HepG2 (cell line): ENCODE results near the gene PAK6.

Source experiments
- CTCF ChIP-seq: sonication (generic); formaldehyde crosslinking; IDR thresholded peaks from 2 replicates; pipeline ENCODE4 v1.5.0; 2020; ENCODE audit warnings: mild to moderate bottlenecking, missing genetic modification reagents, moderate library complexity
- RBFOX2 ChIP-seq: fragments of 200-400 bp; formaldehyde crosslinking; IDR thresholded peaks from 2 replicates; pipeline ENCODE4 v1.6.1; 2017; ENCODE audit warnings: low read depth, mild to moderate bottlenecking, low read length
- REPIN1 ChIP-seq: sonication (generic); formaldehyde crosslinking; IDR thresholded peaks from 2 replicates; pipeline ENCODE4 v1.8.0; 2022; ENCODE audit warnings: missing genetic modification reagents, low read depth, mild to moderate bottlenecking, borderline replicate concordance
- TF ChIP-seq, protein P1 (sequence below): sonication (generic); formaldehyde crosslinking; IDR thresholded peaks from 2 replicates; pipeline ENCODE4 v1.4.0; 2020; ENCODE audit warnings: missing genetic modification reagents
- TF ChIP-seq, protein P2 (sequence below): sonication (generic); formaldehyde crosslinking; IDR thresholded peaks from 2 replicates; pipeline ENCODE4 v1.9.0; 2022; ENCODE audit warnings: missing genetic modification reagents, mild to moderate bottlenecking, borderline replicate concordance
- TF ChIP-seq, protein P3 (sequence below): sonication (generic); formaldehyde crosslinking; IDR thresholded peaks from 2 replicates; pipeline ENCODE4 v1.8.1; 2022; ENCODE audit warnings: low read depth, mild to moderate bottlenecking, missing genetic modification reagents

GRCh38 chr15:40313531-40314398, 74.9 kb downstream of the PAK6 start:
- TF ChIP-seq, protein P1, sequence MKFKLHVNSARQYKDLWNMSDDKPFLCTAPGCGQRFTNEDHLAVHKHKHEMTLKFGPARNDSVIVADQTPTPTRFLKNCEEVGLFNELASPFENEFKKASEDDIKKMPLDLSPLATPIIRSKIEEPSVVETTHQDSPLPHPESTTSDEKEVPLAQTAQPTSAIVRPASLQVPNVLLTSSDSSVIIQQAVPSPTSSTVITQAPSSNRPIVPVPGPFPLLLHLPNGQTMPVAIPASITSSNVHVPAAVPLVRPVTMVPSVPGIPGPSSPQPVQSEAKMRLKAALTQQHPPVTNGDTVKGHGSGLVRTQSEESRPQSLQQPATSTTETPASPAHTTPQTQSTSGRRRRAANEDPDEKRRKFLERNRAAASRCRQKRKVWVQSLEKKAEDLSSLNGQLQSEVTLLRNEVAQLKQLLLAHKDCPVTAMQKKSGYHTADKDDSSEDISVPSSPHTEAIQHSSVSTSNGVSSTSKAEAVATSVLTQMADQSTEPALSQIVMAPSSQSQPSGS (CRISPR knock-in tag): no peak
- TF ChIP-seq RBFOX2 (no peak), CTCF (no peak), REPIN1 (CRISPR knock-in tag) (no peak)
- TF ChIP-seq, protein P2, sequence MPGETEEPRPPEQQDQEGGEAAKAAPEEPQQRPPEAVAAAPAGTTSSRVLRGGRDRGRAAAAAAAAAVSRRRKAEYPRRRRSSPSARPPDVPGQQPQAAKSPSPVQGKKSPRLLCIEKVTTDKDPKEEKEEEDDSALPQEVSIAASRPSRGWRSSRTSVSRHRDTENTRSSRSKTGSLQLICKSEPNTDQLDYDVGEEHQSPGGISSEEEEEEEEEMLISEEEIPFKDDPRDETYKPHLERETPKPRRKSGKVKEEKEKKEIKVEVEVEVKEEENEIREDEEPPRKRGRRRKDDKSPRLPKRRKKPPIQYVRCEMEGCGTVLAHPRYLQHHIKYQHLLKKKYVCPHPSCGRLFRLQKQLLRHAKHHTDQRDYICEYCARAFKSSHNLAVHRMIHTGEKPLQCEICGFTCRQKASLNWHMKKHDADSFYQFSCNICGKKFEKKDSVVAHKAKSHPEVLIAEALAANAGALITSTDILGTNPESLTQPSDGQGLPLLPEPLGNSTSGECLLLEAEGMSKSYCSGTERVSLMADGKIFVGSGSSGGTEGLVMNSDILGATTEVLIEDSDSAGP: no peak
- TF ChIP-seq, protein P3, sequence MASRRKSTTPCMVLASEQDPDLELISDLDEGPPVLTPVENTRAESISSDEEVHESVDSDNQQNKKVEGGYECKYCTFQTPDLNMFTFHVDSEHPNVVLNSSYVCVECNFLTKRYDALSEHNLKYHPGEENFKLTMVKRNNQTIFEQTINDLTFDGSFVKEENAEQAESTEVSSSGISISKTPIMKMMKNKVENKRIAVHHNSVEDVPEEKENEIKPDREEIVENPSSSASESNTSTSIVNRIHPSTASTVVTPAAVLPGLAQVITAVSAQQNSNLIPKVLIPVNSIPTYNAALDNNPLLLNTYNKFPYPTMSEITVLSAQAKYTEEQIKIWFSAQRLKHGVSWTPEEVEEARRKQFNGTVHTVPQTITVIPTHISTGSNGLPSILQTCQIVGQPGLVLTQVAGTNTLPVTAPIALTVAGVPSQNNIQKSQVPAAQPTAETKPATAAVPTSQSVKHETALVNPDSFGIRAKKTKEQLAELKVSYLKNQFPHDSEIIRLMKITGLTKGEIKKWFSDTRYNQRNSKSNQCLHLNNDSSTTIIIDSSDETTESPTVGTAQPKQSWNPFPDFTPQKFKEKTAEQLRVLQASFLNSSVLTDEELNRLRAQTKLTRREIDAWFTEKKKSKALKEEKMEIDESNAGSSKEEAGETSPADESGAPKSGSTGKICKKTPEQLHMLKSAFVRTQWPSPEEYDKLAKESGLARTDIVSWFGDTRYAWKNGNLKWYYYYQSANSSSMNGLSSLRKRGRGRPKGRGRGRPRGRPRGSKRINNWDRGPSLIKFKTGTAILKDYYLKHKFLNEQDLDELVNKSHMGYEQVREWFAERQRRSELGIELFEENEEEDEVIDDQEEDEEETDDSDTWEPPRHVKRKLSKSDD (CRISPR knock-in tag): no peak
